Vagina (tissue), 2 donors: ENCODE measurements around the gene RSAD2. TPM values are rescaled to one million over a fixed set of nuclear protein-coding genes. Genes with fewer than 3 reads are reported as not detected.

Source experiments
- DNase-seq, 2 donors: peaks; one replicate each; pipeline ENCODE4 v3.0.0-alpha.2; 2017; ENCODE audit errors: extremely low spot score in 2 of 2
- H3K27ac ChIP-seq: fragments of 200-600 bp; sonication (generic); one replicate; pipeline ENCODE4 v1.5.1; 2019
- H3K27me3 ChIP-seq: fragments of 200-600 bp; sonication (generic); one replicate; pipeline ENCODE4 v1.5.1; 2019
- H3K36me3 ChIP-seq, 2 donors: fragments of 200-600 bp; sonication (generic); one replicate each; pipeline ENCODE4 v1.5.1; 2017 to 2019
- H3K4me1 ChIP-seq: fragments of 200-600 bp; sonication (generic); one replicate; pipeline ENCODE4 v1.5.1; 2019
- H3K4me3 ChIP-seq, 2 donors: fragments of 200-600 bp; sonication (generic); 1 replicate in 1 of 2; 2 replicates in 1 of 2; pipeline ENCODE4 v1.5.1; 2016 to 2019
- H3K9me3 ChIP-seq: fragments of 200-600 bp; sonication (generic); one replicate; pipeline ENCODE4 v1.5.1; 2019
- POLR2A ChIP-seq, 2 donors: fragments of 450-650 bp; IDR thresholded peaks; one replicate each; pipeline ENCODE4 v1.6.1; 2017; ENCODE audit warnings: antibody characterized with exemption in 2 of 2, mild to moderate bottlenecking in 2 of 2, moderate library complexity in 2 of 2
- POLR2AphosphoS5 ChIP-seq, 2 donors: sonication (generic); formaldehyde crosslinking; IDR thresholded peaks; one replicate each; pipeline ENCODE4 v1.9.0; 2017; ENCODE audit warnings: antibody characterized with exemption in 2 of 2, mild to moderate bottlenecking in 2 of 2, low read depth in 1 of 2; ENCODE audit not compliant: insufficient read depth in 1 of 2
- intact Hi-C: fragments of 100-400 bp; cut with DNase I; formaldehyde crosslinking; loops from one replicate; pipeline ENCODE4 v1.15.1; 2023
- total RNA-seq: library from RNA; depleted of rRNA; stranded (reverse); fragments of >200 nt; gene quantifications from one replicate; pipeline ENCODE4 v1.2.3, GENCODE V29; 2016
- TF ChIP-seq, protein P1 (sequence below), 3 experiments: fragments of 450-650 bp in 2 of 3; fragments of 200-600 bp in 1 of 3; sonication (generic) in 1 of 3; IDR thresholded peaks; one replicate each; pipeline ENCODE4 v1.5.1; 2017 to 2019; ENCODE audit warnings: antibody characterized with exemption in 3 of 3, mild to moderate bottlenecking in 2 of 3, moderate library complexity in 2 of 3

The RSAD2 gene
- total RNA-seq, 1 donor from 2014 or later = 0.25 TPM

DNA sequence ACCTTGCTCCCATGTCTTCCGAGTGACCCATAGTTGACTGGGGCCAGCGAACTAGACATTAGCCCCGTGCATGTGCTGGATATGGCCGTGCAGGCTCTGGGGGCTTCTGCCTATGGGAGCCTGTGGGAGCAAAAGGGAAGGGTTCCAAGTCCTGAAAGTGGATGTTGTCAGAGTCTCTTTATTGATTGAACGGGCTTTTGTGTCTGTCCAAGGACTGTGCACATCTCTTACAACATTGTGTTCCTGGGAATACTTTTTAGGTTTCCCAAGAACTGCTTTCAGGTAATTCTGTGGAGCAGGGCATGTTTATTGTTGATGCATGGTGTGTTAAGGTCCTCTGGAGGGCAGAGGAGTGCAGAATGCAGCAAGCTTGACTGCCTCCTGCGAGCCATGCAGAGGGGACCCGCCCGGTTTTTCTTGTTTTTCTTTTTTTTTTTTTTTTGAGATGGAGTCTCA, 44.7 kb downstream of the RSAD2 start:
- Histone ChIP-seq H3K27ac (no peak overlapping the region), H3K27me3 (no peaks in the 10 kb centered on the region), H3K36me3 (no peaks in the 10 kb centered on the region), H3K4me3 (no peak overlapping the region), H3K4me1 (peaks cover 56% of the 10 kb centered on the region), H3K9me3 (no peaks in the 10 kb centered on the region)
- TF ChIP-seq, protein P1, sequence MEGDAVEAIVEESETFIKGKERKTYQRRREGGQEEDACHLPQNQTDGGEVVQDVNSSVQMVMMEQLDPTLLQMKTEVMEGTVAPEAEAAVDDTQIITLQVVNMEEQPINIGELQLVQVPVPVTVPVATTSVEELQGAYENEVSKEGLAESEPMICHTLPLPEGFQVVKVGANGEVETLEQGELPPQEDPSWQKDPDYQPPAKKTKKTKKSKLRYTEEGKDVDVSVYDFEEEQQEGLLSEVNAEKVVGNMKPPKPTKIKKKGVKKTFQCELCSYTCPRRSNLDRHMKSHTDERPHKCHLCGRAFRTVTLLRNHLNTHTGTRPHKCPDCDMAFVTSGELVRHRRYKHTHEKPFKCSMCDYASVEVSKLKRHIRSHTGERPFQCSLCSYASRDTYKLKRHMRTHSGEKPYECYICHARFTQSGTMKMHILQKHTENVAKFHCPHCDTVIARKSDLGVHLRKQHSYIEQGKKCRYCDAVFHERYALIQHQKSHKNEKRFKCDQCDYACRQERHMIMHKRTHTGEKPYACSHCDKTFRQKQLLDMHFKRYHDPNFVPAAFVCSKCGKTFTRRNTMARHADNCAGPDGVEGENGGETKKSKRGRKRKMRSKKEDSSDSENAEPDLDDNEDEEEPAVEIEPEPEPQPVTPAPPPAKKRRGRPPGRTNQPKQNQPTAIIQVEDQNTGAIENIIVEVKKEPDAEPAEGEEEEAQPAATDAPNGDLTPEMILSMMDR (IDR thresholded peaks at IDR 0.05) = no peak
- TF ChIP-seq POLR2AphosphoS5 (IDR thresholded peaks at IDR 0.05; ENCODE audit: insufficient read depth in 1 of 2, low read depth in 1 of 2) = peak in 1 of 2 donors; percentile 21
- intact Hi-C loops = no loop called here
- no peak for DNase-seq

DNA sequence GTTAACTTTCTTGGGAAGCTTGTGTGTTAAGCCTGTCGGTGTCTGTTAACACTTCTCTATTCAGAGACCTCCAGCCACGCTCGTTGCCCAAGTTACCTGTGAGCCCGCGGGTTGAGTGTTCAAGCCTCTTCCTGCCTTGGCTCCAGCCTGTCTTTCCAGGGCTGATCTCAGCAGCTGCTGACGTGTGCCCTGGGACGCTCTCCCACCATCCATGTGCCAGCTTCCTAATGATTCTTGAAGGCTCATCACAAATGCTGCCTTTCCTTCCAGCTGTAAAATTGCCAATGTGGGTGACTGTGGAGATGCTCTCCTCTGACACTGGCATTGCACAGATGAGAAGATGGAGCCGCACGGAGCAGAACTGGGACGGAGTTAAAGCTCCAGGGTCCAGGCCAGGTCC, 45.7 kb downstream of the RSAD2 start:
- TF ChIP-seq POLR2A (IDR thresholded peaks at IDR 0.05) (no peak), POLR2AphosphoS5 (IDR thresholded peaks at IDR 0.05; ENCODE audit: insufficient read depth in 1 of 2, low read depth in 1 of 2) (no peak)
- TF ChIP-seq, protein P1 (IDR thresholded peaks at IDR 0.05) = no peak
- Histone ChIP-seq H3K9me3 (no peaks in the 10 kb centered on the region), H3K27ac (no peak overlapping the region), H3K4me3 (no peak overlapping the region), H3K36me3 (no peaks in the 10 kb centered on the region), H3K4me1 (peaks cover 63% of the 10 kb centered on the region), H3K27me3 (no peaks in the 10 kb centered on the region)
- intact Hi-C loops = no loop called here
- no peak for DNase-seq

DNA sequence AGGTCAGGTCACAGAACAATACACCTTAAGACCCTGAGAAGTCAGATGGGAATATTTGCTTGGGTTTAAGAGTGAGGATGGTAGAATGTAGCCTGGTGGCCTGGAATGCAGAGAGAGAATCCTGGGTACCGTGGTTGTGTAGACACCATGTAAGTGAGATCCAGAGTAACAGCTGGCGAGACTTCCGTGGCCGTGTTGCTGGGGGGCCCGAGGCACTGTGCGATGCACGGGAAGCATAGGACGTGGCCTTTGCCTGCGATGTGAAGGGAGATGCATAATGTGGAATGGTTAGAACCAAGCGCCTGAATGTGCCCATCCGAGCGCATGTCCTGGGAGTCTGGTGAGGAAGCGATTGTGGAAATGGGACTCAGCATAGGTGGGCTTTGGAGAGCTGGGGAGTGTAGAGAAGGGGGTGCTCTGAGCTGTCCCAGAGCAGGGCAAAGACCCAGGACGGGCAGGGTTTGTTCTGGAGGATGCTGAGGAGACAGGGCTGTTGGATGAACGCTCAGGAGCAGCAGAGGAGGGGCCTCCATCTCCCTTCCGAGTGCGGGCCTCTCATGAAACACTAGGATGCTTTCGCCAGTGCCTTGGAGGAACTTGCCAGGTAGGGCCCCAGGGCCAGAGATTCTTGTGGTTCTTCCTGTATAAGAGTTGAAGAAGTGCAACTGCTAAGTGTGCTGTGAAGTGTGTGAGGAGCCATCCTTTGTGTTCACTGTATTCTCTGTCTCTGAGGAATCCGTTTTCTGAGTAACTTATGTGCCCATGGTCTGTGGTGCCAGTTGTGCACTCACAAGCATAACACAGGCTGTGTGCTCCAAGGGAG, 46.7 kb downstream of the RSAD2 start:
- DNase-seq = no peak
- TF ChIP-seq, protein P1 (IDR thresholded peaks at IDR 0.05) = no peak
- TF ChIP-seq POLR2A (IDR thresholded peaks at IDR 0.05) = no peak
- TF ChIP-seq POLR2AphosphoS5 (IDR thresholded peaks at IDR 0.05; ENCODE audit: insufficient read depth in 1 of 2, low read depth in 1 of 2) = no peak
- intact Hi-C loops = no loop called here
- Histone ChIP-seq H3K4me3 (no peak overlapping the region), H3K36me3 (no peaks in the 10 kb centered on the region), H3K9me3 (no peaks in the 10 kb centered on the region), H3K4me1 (peaks cover 67% of the 10 kb centered on the region), H3K27me3 (no peaks in the 10 kb centered on the region), H3K27ac (no peak overlapping the region)

DNA sequence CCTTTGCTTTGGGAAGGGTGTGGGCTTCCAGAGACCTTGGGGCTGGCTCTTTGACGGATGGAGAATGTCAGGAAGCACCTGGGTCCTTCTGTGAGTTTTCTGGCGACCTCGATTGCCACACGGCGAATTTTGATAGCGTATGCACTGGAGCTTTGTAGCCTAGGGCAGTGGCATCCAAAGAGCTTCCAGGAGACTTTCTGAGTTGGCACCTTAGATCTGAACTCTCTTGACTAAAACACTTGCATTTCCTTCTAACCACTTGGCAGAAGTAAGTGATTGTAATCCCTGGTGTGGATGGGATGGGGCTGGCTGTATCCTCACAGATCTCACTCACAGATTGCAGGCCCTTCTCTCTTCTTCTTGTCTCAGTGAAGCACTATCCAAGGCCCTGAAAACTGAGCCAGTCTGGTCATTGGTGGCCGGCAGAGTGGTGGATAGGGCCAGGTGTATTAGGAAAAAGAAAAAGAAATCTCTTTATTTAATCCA, 47.4 kb downstream of the RSAD2 start:
- H3K36me3 ChIP-seq = no peaks in the 10 kb centered on the region
- H3K4me3 ChIP-seq = no peak overlapping the region
- TF ChIP-seq, protein P1 (IDR thresholded peaks at IDR 0.05) = no peak
- TF ChIP-seq POLR2A (IDR thresholded peaks at IDR 0.05) (no peak), POLR2AphosphoS5 (IDR thresholded peaks at IDR 0.05; ENCODE audit: insufficient read depth in 1 of 2, low read depth in 1 of 2) (no peak)
- H3K9me3 ChIP-seq = no peaks in the 10 kb centered on the region
- H3K27ac ChIP-seq = no peak overlapping the region
- DNase-seq = no peak
- H3K27me3 ChIP-seq = no peaks in the 10 kb centered on the region
- intact Hi-C loops = no loop called here
- peaks cover 62% of the 10 kb centered on the region for H3K4me1 ChIP-seq
